Coronary artery (tissue), 2 donors: Measurements from ENCODE around the gene TTC23.
A peak's percentile ranks its signal among the peaks of the same experiment; 100 is the strongest.

ENCODE experiments used
- DNase-seq: peaks from one replicate; pipeline ENCODE4 v3.0.0-alpha.2; 2017; ENCODE audit warnings: low spot score
- H3K27ac ChIP-seq, 2 donors: fragments of 200-600 bp; sonication (generic); one replicate each; pipeline ENCODE4 v1.5.1; 2016 to 2019
- H3K4me3 ChIP-seq: fragments of 200-600 bp; sonication (generic); 2 replicates; pipeline ENCODE4 v1.5.1; 2016; ENCODE audit warnings: mild to moderate bottlenecking, moderate library complexity
- TF ChIP-seq, protein P1 (sequence below): fragments of 200-600 bp; sonication (generic); IDR thresholded peaks from one replicate; pipeline ENCODE4 v1.5.1; 2019; ENCODE audit warnings: antibody characterized with exemption

Gene TTC23

DNA sequence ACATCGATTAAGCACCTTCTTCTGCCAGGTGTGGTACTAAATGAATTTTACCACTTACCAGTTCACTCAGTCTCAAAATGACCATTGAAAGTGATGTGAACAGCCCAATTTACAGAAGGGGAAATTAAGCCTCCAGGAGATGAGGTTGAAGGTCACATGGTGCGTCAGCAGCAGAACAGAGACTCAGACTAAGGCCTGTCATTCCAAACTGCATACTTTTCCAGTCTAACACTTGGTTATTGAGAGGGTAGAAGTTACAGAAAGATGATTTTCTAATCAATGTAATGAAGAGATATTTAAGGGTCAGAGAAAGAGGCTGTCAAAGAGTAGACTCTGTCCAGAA lies 68.4 kb downstream of the TTC23 start:
- no peak overlapping the region for H3K4me3 ChIP-seq
- peak overlapping the region; percentile 61 to 80 for H3K27ac ChIP-seq

DNA sequence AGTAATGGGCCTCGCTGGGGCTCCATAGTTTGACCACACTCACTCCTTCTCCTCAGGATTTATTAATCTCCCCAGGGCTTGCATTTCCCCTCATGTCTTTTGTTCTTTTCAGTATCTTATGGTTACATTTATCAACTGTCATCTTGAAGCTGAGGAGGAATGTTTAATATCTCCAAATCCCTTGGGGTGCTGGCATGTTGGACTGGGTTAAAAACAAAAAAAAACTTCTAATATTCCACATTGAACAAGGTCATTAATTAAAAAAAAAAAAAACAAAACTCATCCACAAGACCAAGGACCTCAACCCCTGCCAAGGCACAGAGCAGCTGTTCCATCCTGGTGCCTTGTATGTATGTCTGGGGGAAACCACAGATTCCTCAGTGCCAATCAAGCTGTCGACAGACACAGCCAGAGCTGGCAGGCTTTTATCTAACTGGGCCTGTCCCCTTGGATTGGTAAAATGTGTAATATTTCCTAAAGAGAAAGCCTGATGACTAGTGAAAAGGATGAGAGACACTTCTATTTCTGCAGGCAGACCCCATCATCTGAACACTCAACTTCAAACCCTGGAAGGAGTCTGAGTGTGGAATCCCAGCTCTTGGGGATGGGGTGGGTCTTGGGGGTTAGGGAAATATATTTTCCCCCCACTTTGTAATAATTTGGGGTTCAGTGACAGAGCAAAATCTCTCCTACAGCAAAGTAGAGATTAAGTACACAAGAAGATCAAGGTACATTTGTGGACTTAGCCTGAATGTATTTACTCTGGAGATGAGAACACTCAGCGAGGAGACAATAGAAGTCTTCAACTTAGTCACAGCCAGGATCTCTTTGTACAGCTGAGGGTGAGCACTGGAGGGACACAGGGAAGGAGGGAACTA lies 69.1 kb downstream of the TTC23 start:
- peak overlapping the region; percentile 61 to 80 for H3K27ac ChIP-seq
- DNase-seq, result no peak
- TF ChIP-seq, protein P1, sequence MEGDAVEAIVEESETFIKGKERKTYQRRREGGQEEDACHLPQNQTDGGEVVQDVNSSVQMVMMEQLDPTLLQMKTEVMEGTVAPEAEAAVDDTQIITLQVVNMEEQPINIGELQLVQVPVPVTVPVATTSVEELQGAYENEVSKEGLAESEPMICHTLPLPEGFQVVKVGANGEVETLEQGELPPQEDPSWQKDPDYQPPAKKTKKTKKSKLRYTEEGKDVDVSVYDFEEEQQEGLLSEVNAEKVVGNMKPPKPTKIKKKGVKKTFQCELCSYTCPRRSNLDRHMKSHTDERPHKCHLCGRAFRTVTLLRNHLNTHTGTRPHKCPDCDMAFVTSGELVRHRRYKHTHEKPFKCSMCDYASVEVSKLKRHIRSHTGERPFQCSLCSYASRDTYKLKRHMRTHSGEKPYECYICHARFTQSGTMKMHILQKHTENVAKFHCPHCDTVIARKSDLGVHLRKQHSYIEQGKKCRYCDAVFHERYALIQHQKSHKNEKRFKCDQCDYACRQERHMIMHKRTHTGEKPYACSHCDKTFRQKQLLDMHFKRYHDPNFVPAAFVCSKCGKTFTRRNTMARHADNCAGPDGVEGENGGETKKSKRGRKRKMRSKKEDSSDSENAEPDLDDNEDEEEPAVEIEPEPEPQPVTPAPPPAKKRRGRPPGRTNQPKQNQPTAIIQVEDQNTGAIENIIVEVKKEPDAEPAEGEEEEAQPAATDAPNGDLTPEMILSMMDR, result no peak
- no peak overlapping the region for H3K4me3 ChIP-seq

More for the DNA sequence above, 68.4 kb downstream of the TTC23 start:
- TF ChIP-seq, protein P1, result no peak
- no peak for DNase-seq

DNA sequence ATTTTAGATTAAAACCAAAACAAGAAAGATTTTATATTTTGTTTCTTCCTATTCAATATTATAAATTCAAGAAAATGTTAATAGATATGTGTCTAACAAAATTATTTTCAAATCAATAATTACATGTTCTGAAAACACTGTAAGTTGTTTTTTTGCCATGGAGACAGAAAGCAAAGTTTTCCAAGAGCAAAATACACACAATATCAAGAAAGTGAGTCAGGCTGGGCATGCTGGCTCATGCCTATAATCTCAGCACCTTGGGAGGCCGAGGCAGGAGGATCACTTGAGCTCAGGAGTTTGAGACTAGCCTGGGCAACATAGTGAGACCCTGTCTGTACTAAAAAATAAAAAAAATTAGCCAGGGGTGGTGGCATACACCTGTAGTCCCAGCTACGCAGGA lies 71.7 kb downstream of the TTC23 start:
- no peak for DNase-seq
- Histone ChIP-seq H3K4me3 (no peak overlapping the region), H3K27ac (no peak overlapping the region)
- TF ChIP-seq, protein P1, result no peak

DNA sequence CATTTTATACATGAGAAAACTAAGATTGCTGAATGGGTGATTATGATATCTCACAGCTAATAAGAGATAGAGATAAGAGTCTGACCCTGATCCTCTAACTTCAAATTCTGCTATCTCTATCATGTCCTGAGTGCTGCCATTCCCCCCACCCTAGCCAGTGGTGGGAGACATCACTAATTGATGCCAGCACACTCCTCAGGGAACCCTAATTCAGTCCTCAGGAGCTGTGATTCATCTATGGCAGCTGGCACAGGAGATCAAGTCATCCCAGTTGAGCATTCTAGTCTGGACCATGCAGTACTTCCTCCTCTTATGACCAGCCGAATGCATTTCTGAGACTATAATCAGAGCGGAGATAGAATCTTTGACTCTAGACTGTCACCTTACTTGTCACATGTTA lies 72.6 kb downstream of the TTC23 start:
- no peak overlapping the region for H3K27ac ChIP-seq
- TF ChIP-seq, protein P1, result no peak
- H3K4me3 ChIP-seq, result no peak overlapping the region
- no peak for DNase-seq

DNA sequence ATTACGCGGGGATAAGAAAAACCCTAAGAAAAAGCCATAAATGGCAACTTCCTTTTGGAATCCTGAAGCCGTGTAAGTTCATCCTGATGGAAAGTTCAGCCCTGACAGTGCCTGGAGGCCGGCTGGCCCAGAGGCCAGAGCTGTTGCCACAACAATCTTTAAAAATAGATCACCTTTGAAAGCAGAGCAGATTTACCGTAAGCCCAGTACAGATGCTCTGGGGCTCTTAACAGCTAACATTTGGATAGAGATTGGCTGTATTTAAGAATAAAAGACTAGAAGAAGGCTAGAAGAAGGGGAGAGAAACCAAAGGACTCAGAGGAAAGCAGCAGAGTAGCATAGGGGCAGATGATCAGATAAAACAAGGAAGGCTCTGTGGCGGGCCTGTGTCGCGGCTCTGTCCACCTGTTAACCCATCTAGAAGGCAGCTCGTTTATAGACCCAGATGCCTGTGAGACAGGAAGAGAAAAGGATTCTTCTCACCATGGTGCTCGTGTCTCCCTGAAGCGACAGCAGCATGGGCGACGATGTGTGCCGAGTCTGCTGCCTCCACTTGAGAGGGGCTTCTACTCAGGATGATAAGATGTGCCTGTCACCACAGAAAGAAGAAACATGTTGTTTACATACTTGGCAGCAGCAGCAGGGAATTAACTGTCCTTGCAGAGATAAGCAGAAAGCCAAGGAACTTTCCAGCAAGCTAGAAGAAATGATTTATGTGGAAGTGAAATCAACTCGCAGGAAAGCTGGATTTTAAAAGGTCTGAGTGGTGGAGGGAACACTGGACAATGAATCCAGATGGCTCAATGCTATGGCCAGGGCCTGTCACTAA lies 74.6 kb downstream of the TTC23 start:
- no peak for DNase-seq
- Histone ChIP-seq H3K4me3 (no peak overlapping the region), H3K27ac (peak overlapping the region; percentile 35 to 60)
- TF ChIP-seq, protein P1, result no peak

DNA sequence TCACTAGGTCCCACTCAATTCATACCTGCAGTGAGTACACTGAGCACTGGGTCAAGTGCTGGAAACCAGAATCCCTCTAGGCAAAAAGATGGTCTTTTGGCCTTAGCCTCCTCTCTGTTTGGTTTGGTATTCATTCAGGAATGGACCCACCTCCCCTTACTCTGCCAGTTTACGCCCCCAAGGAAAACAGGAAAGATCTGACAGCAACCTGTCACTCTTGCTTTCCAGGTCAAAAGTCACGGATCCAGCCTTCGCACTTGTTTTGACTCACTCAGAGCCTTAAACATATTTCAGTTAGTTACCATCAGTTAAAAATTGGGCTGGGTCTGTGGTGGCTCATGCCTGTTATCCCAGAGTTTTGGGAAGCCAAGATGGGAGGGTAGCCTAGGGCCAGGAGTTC lies 76.4 kb downstream of the TTC23 start:
- TF ChIP-seq, protein P1, result no peak
- Histone ChIP-seq H3K4me3 (no peak overlapping the region), H3K27ac (peak overlapping the region; percentile 70 to 94)
- DNase-seq, result no peak
